Tibial nerve (tissue), 4 donors: ENCODE measurements around the gene TXNL4B.

Source experiments
- CTCF ChIP-seq, 5 experiments: fragments of 200-600 bp in 3 of 5; fragments of 450-650 bp in 2 of 5; sonication (generic) in 3 of 5; IDR thresholded peaks; one replicate each; pipeline ENCODE4 v1.5.1; 2016 to 2019; ENCODE audit warnings: antibody characterized with exemption in 5 of 5, mild to moderate bottlenecking in 3 of 5, moderate library complexity in 2 of 5
- EP300 ChIP-seq, 2 donors: sonication (generic); formaldehyde crosslinking; IDR thresholded peaks; one replicate each; pipeline ENCODE4 v1.6.1; 2017; ENCODE audit warnings: antibody characterized with exemption in 2 of 2, mild to moderate bottlenecking in 1 of 2
- POLR2A ChIP-seq, 2 donors: fragments of 450-650 bp; IDR thresholded peaks; one replicate each; pipeline ENCODE4 v1.6.1; 2017; ENCODE audit warnings: antibody characterized with exemption in 2 of 2, mild to moderate bottlenecking in 2 of 2, moderate library complexity in 2 of 2

- TF ChIP-seq CTCF (IDR thresholded peaks at IDR 0.05): no peak
- no peak for TF ChIP-seq POLR2A (IDR thresholded peaks at IDR 0.05)
- TF ChIP-seq EP300 (IDR thresholded peaks at IDR 0.05): no peak
These were observed 49.9 kb downstream of the TXNL4B start for GRCh38 chr16:72043539-72043938.
